GM18873 (cell line): Measurements from ENCODE around the gene PDCL3.

Source experiments
- ATAC-seq: cut with Tn5 transposase; IDR thresholded peaks from one replicate; pipeline ENCODE4 v1.9.1; 2021; ENCODE audit warnings: mild to moderate bottlenecking, moderate library complexity, moderate number of reproducible peaks; ENCODE audit not compliant: unreplicated experiment, low FRiP score

The PDCL3 gene

DNA sequence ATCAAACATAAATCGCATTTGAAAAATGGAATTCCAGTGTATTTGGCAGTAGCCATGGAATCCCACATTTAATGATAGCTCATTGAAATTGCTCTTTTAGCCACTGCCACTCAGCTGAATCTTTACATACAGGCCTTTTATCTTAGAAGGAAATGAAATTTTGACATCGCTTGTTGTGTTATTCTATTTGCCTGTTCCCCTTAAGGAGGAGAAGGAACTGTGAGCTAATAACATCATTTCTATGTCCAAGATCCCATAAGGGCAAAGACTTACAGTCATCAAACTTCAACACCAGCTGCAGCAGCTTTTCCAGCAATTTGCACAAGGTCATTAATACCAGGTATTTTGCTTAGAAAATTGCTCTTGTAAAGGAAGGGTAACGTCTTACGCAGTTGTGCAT lies 6.0 kb upstream of the PDCL3 start:
- ATAC-seq = no peak

DNA sequence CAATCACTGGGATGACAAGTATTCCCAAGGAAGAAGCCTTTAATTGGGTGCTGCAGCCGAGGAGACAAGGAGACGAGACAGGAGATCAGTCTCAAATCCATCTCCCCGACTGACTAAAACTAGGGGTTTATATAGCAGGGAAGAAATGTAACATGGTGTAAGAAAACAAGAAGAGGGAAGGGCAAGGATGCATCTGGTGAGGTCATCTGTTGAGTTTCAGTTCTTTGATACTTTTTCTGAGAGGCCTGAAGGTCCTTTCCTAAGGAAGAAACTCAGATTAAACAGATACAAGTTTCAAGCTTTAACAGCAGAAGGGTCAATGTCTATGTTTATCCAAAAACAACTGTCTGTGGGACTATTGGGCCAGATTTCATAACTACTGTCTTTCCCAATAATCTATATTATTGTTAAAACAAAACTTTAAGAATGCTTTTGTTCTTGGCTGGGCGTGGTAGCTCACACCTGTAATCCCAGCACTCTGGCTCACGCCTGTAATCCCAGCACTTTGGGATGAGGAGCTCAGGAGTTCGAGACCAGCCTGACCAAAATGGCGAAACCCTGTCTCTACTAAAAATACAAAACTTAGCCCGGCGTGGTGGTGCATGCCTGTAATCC lies 2.5 kb upstream of the PDCL3 start:
- ATAC-seq = no peak

DNA sequence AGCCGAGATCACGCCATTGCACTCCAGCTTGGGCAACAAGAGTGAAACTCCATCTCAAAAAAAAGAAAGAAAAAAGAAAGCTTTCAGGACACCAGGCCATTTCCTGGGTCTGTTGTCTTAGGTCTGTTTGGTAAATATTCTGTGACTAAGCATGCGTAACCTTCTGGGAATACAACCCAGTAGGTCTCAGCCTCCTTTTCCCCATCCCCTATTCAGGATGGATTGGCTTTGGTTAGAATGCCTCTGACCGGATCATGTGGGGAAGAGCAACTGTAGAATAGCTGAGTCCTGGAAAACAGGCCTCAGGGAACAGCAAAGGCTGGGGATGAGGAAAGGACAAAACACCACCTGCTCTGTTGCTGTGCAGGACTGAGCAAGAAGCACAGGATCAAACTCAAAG lies 1.6 kb upstream of the PDCL3 start:
- no peak for ATAC-seq

DNA sequence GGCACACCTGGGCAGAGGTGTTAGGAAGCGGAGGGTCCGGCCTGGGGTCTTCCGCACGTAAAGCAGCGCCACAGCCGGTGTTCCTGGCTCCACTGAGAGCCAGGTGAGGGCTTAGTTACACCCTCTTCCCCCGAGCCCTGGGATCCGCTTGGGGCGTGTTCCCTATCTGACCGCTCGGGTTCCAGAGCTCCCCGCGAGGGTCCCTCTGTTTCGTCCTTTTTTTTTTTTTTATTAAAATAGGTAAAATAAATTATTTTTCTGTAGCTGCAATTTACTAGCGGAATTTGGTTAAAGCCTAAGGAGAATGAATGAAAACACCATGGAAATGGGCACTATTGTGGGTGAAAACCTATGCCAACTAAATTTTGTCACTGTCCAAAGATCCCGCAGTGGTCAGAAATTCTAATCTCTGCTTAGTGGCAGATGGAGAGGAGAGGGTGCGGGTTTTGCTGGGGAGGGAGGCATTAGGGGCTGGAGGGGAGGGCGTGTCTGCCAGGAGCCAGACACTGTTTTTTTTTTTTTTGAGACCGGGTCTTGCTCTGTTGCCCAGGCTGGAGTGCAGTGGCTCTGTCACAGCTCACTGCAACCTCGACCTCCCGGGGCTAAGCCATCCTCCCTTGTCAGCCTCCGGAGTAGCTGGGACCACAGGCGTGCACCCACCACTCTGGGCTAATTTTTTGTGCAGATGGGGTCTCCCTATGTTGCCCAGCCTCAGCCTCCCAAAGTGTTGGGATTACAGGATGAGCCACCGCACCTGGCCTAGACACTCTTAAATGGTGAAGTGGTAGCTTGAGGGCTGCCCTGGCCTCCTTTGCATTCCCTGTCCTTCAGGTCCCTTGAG lies 834 bp downstream of the PDCL3 start:
- ATAC-seq = peak; percentile 6

DNA sequence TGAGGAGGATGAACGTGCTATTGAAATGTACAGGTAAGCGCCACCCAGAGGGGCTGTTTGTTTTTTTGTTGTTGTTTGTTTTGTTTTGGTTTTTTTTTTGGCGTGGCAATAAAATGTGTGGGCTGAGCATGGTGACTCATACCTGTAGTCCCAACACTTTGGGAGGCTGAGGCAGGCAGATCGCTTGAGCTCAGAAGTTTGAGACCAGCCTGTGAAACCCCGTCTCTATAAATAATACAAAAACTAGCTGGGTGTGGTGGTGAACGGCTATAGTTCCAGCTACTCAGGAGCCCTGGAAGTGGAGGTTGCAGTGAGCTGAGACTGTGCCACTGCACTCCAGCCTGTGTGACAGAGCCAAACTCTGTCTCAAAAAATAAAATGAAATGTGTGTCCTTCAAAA lies 6.2 kb downstream of the PDCL3 start:
- ATAC-seq = no peak

DNA sequence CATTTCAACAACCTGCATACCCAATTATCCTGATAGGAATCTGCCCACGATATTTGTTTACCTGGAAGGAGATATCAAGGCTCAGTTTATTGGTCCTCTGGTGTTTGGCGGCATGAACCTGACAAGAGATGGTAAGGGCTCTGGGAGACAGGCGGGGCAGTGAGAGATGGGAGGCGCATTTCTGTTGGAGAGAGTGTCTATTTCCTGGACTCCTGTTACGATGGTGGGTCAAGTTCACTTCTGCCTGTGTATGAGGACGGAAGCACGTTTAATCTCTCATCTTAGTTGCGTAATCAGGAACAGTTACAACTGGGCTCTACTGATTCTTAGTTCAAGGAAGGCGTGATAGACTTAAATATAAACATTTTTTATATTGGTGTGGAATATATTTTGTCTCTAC lies 8.9 kb downstream of the PDCL3 start:
- no peak for ATAC-seq

DNA sequence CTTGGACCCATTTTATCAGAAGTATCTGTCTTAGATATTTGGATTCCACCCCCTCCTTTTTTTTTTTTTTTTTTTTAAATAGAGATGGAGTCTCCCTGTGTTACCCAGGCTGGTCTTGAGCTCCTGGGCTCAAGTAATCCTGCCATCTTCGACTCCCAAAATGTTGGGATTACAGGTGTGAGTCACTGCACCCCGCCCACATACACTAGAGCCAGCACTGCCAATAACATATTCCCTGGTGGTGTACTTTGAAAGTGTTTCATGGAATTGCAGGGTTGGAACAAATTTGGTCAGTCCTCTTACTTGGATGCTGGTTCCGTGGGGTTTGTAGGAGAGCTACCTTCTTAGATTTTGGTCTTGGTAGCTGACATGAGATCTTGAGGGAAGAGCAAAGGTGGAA lies 15.0 kb downstream of the PDCL3 start:
- no peak for ATAC-seq

DNA sequence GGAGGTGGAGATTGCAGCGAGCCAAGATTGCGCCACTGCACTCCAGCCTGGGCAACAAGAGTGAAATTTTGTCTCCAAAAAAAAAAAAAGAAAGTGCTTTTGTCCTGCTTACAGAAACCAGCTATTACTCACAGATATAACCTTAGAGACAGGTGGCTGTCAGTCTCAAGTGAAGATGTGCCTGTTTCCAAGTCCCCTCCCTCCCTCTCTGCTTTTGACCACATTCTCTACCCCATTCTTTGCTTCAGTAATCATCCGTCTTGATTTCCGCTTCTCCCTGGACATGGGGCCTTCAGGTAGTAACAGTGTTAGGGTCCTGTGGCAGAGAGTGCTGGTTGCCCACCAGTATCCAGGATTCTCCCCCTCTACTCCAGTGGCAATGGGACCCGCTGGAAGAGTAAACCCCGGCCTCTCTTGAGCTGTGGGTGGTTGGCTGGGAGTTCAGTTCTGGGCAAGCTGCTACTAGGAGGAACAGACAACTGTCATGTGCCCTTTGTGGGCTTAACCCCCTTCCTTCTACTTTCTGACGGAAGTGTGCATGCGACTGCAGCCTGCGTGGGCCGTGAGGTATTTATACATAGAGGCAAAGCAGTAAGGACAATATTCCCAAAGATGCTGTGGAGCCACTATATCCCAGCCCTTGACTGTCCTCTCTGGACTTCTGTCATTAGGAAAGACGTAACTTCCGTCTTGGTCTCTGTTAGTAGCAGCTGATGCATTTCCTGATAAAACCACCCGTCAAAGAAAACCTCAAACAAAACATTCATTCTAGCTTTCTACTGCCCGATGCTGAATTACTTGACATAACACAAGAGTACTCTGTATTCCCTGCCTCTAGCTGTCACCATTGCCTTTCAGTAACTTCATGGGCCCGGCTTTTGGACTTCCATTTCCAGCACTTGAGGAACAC lies 17.8 kb downstream of the PDCL3 start:
- no peak for ATAC-seq

DNA sequence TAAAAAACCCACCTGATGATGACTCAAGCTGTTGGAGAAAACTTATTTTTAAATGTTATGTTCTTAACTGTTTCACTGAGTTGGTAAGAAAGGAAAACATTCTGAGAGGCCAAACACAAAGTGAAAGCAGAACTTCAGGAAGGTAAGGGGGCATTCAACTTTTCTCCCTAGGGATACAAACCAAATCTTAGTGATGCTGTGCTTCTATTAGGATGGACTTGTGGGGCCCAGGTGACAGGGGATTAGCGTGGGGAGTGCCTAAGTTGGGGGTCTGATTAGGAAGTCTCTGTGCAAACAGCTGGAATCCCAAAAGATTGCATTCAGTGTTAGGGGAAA lies 18.5 kb downstream of the PDCL3 start:
- no peak for ATAC-seq

DNA sequence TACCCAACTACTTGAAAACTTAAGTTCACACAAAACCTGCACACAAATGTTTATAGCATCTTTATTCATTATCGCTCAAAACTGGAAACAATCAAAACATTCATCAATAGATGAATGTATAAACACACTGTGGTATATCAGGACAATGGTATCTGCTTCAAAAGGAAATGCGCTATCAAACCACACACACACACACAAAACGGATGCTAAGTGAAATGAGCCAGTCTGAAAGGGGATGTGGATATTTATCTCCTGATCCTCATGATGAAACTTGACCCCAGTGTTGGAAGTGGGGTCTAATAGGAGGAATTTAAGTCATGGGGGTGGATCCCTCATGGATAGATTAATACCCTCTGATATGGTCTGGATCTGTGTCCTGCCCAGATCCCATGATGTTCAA lies 22.0 kb downstream of the PDCL3 start:
- no peak for ATAC-seq

DNA sequence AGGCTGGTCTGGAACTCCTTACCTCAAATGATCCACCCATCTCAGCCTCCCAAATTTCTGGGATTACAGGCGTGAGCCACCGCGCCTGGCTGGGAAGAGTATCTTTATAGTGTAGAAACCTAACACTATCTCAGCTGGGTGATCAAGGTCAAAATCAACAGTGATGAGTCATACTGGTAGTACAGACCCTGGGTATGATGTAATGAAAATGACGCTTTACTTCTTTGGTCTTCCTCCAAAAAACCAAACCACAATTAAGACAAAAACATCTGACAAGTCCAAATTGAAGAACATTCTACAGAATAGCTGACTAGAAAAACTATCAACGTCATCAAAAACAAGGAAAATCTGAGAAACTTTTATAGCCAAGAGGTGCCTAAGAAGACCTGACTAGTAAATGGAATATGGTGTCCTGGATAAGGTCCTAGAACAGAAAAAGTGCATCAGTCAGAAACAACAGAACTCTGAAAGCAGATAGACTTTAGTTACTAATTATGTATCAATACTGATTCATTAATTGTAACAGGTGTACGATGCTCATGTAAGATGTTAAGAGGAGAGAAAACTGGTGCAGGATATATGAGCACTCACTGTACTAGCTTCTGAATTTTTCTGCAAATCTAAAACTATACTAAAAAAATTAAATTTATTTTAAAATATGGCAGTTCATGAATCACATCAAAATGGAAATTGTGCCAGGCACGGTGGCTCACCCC lies 25.4 kb downstream of the PDCL3 start:
- ATAC-seq = no peak

DNA sequence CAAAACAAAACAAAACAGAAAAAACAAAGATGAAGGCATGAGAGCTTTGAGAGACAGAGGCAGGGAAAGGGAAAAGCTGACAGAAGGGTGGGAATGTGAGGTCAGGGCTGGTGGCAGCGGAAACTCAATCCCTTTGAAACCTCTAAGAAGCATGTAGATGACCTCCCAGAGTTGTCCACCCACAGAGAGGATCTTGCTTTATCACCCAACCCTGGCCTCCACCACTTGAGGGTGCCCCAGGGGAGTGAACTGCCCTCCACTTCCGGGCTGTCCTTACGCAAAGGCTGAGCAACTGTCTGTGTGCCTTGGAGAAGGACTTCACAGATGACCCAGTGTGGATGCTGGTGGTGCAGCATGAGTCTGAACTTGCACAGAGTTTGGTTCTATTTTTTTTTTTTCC lies 26.7 kb downstream of the PDCL3 start:
- ATAC-seq = no peak

DNA sequence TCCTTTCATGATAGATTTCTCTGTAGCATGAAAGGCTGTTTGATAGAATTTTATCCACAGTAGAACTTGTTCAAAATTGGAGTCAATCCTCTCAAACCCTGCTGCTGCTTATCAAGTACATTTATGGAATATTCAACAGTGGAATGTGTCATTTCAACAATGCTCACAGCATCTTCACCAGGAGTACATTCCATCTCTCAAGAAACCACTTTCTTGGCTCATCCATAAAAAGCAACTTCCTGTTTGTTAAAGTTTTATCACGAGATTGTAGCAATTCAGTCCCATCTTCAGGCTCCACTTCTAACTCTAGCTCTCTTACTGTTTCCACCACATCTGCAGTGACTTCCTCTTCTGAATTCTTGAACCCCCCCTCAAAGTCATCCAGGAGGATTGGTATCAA lies 29.4 kb downstream of the PDCL3 start:
- no peak for ATAC-seq

DNA sequence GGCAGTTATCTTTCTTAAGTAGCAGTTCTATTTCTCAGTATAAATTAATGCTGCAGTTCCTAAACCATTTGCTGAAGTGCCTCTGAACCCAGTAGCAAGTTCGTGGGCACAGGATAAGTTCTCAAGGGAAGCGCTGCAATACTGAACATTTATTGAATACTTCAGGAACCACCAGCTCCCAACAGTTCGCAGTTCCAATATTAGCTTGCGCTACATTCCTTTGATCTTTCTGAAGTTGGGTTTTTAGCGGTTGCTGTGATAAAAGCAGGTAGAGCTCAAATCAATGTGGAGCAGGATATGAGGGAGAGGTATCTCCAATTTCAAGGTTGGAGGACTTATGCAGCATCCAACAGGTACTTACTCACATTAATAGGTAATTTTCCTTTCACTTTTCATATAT lies 33.7 kb downstream of the PDCL3 start:
- no peak for ATAC-seq

DNA sequence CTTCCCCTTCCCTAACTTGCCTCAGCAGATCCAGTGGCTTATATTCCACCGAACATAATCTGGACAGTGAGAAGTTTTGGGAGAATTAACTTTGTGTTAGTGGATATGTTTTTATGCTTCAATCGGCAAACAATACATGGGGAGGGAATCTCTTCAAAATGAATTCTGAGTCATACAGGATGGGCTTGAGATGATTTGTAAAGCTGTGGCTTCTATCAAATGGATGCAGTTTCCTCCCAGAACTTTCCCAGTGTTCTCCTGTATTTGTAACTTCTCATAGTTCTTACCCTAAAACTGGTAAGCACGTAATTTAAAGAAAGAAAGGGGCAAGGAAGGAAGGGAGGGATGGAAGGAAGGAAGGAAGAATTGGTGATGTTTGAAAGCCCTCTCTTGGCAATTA lies 36.8 kb downstream of the PDCL3 start:
- ATAC-seq = no peak

DNA sequence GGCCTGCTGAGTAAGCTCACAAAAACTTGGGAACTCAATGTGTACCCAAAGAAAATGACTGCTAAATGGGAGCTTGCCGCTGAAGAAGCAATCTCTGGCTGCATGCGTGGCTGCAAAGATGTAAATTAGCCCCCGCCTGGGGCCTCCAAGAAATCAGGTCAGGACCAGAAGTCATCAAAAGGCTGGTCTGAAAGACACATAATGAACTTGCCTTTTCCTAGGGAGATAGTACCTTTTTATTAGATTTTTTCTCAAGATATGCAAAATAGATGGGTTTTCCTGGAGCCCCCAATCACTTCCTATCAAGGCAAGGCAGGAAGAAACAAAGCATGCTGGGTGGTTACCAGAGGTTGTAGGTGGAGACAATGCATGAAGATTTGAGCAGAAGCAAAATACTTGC lies 38.9 kb downstream of the PDCL3 start:
- no peak for ATAC-seq

DNA sequence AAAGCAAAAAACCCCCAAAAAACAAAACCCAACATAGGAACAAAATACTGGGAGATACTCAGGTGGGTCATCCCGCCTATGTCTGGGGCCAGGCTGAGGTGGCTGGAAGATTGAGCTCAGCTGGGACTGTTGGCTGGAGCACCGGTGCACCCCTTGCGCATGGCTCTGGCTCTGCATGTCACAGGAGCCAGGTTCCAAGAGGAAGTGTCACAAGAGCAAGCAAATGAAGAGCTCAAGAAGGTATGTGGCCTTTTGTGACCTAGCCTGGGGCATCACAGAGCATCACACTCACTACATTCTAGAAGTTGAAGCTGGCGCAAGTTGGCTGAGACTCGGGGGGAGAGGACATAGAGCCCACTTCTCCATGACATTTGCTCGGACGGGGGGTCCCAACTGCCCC lies 40.6 kb downstream of the PDCL3 start:
- no peak for ATAC-seq

DNA sequence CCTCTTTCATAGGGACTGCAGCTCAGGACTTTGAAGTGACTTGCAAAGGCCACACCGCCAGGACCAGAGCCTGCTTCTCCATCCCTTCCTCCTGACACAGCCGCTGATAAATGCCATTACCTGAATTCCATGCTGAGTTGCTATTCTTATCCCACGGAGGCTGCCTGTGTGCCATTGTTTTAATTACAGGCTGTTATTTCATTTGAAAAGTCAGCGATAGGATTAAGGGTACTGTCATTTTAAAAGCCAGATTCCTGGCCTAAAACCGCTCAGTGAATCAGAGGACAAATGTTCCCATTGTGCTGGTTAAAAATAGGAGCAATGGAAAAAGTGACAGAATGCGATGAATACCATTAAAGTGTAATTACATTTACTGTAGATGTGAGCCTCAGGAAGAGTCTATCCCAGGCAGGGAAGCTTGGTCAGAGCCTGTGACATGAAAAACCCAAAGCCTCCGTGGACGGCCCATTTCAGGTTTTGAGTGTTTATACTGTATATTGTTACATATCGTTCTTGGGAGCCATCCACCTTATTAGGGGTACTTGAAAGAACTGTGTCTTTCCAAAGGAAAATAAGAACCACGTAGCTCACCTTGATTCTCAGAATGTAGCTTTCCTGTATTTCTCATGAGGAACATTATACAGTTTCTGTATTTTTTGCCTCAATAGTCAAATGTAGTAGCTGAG lies 41.3 kb downstream of the PDCL3 start:
- no peak for ATAC-seq

DNA sequence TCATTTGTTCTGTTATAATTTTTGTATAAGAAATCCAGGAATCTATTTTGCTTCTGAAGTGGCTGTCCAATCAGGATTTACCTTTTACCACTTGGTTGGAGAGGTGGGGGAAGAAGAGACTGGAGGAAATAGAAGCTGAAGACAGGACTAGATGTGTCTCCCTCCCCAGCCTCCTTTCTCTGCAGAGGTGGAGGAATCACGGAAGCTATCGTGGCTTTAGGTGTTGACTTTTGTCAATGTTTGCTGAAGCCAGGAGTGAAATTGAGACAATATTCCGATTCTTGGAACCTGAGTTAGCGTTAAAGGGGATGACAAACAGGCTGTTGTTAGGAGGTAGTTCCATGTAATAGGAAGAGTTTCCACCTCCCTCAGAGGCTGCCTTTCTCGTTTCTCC lies 43.5 kb downstream of the PDCL3 start:
- ATAC-seq = no peak

DNA sequence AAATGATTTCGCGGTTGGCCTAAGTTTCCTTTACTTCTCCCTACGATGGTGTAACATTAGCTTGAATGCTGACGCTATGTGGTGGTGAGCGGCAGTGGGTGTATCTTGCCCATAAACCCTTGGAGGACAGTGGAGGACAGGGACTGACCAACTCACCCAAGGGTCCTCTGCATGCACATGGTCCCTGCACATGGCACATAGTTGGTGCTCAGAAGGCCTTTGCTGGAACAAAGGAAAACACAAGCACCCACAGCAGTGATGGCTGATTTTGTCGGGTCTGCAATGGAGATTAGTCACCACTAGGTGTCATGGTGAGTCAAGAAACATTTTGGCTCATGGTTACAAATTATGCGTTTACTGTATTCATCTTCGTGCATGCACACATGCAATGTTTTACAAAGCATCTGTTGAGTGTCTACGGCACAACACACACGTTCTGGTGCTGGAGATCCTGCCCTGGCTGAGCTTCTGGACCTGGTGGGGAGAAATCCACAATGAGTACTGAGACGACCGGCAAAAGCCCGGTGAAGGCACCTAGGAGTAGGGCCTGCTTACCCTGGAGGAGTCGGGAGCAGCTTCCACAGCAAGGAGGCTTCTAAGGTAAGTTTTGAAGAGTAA lies 44.0 kb downstream of the PDCL3 start:
- no peak for ATAC-seq
